NCI-H226 (cell line): ENCODE results near the gene GAPT.
"Not testable (repeated sequence)": the region's sequence is repeated elsewhere in the genome, so short reads cannot be mapped to it uniquely, and the experiment has no call there.

Source experiments
- DNase-seq: peaks from one replicate; pipeline ENCODE4 v3.0.0-alpha.2; 2015

Gene GAPT

DNA sequence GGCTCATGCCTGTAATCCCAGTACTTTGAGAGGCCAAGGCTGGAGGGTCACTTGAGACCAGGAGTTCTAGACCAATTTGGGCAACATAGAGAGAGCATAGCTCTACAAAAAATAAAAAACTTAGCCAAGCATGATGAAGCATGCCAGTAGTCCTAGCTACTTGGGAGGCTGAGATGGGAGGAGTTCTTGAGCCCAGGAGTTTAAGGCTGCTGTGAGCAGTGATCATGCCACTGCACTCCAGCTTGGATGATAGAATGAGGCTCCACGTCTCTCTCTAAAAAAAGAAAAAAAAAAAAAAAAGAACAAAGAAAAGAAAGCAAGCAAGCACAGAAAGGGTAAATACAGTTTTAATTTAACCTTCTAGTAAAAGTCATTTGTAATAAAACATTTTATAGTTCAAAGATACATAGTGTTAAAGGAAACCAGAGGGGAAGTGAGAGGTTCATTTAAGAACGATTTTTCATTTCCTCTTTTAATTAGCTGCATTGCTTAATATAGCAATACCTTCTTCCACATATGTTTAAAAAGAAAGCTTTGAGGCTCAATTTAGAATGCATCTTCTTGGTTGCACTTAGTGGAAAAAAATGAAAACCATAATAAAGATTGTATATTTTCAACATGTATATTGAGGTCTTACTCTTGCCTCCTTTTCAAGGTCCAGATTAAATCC is 14.9 kb downstream of the GAPT start:
- no peak for DNase-seq

DNA sequence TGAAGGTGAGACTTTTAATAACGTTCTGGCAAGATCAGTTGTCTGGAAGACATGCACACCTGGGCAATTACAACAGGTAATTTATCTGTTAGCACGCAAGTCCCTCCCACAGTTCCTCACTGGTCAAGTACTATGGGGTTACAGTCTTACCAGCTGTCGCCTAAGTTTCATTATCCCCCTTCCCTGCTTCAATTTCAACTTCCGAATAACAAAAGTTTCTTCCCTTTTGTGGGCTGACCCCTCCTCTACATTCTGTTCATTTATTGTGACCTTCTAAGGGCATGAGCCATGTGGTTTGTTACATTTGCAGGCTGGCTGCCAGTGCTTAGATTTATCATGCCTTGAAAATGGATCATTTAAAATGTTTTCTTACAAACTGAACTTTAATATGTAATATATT is 16.5 kb downstream of the GAPT start:
- DNase-seq, result no peak

DNA sequence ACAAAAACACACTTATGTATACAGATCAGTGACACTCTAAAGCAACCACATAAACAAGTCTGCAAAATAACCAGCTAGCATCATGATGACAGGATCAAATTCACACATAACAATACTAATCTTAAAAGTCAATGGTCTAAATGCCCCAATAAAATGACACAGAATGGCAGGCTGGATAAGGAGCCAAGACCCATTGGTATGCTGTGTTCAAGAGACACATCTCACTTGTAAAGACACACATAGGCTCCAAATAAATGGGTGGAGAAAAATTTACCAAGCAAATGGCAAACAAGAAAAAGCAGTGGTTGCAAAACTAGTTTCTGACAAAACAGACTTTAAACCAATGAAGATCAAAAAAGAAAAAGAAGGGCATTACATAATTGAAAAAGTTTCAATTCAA is 26.0 kb downstream of the GAPT start:
- no peak for DNase-seq

DNA sequence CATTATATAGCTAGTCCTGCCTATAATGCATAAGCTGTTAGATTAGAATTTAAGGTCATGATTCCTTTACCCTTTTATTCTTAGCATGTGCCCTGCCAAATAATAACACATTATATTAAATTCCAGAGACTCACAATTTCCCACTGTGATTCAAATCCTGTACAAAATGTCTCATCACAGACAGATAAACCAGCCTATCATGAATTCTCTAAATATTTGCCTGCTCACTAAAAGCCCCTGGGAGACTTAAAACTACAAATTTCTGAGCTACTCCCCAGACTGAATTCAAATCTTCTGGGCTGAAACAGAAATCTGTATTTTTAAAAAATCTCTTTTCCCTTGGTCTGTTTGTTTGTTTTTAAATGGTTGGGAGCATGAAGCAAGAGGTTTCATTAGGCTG is 32.7 kb downstream of the GAPT start:
- no peak for DNase-seq

DNA sequence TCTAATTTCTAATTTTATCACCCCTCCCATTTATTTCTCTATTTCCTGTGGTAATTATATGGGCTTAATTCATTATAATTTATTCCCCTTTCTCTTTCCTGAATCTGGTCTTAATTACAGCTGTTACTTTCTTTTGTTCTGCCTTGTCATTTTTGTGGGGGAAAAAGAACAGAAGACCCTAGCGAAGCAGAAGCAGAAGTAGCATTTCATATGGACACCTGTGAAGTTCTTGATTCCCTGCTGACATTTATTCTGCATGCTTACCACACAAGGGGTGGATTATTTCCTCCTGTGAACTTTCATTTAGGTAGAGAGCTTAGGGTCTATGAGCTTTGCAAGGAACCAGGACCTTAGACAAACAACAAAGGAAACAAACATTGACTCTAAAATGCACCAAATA is 33.3 kb downstream of the GAPT start:
- DNase-seq, result no peak

DNA sequence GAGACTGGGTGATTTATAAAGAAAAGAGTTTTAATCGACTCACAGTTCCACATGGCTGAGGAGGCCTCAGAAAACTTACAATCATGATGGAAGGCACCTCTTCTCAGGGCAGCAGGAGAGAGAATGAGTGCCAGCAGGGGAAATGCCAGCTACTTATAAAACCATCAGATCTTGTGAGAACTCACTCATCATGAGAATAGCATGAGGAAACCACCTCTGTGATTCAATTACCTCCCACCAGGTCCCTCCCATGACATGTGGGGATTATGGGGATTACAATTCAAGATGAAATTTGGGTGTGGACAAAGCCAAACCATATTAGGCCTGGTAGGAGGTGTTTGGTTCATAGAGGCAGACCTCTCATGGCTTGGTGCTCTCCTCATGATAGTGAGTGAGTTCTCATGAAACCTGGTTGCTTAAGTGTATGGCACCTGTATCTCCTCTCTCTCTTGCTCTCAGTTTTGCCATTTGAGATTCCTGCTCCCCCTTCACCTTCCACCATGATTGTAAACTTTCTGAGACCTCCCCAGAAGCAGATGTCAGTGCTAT is 39.8 kb downstream of the GAPT start:
- no peak for DNase-seq

DNA sequence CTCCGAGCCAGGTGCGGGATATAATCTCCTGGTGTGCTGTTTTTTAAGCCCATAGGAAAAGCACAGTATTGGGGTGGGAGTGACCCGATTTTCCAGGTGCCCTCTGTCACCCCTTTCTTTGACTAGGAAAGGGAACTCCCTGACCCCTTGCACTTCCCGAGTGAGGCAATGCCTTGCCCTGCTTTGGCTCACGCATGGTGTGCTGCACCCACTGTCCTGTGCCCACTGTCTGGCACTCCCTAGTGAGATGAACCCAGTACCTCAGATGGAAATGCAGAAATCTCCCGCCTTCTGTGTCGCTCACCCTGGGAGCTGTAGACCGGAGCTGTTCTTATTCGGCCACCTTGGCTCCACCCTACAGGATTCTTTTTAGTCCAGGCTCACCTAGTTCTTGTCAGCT is 50.7 kb downstream of the GAPT start:
- not testable (repeated sequence) for DNase-seq

DNA sequence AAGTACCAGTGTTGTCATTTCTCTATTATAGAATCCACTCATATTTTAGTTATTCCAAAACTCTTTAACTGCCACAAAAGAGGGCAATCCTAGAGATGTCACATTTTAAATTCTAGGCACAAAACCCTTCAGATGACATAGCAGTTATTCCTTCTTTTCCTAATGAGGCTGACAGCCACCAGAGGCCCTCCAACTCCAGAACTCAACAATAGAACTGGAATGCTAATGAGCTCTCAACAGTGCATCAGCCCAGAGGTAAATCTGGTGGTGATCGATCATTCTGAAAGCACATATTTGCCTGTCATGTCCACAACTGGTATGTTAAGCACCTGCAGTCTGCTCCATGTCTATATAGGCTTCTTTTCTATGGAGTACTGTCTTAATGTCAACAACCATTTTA is 51.5 kb downstream of the GAPT start:
- DNase-seq, result no peak

DNA sequence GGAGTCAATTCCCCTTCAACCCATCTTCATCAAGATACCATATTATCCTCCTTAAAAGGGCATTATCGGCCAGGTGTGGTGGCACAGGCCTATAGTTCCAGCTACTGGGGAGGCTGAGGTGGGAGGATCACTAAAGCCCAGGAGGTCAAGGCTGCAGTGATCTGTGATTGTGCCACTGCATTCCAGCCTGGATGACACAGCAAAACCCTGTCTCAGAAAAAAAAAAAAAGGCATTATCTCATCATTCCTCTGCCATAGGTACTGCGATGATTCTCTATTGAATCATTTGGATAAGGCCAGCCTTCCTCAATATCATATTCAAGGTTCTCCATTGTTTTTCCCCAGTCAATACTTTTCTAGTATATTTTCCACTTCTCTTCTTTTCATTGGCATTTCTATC is 52.5 kb downstream of the GAPT start:
- peak; percentile 17 for DNase-seq

DNA sequence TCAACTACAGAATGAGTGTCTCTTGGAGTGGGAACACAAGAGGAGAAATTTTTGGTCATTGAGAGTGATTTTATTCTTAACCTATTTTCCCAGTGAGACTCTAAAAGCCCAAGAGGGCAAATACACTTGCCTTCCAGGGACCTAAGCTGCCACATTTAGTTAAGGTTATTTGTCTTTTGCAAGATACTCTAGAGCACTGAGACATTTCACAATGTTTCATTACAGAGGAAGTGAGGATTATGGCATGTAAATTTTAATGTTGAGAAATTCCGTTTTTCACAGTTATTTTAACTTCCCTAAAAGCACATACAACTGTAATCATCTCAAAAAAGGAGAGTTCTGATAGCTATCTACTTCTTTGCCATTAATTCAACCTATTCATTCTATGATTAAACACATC is 53.0 kb downstream of the GAPT start:
- no peak for DNase-seq

DNA sequence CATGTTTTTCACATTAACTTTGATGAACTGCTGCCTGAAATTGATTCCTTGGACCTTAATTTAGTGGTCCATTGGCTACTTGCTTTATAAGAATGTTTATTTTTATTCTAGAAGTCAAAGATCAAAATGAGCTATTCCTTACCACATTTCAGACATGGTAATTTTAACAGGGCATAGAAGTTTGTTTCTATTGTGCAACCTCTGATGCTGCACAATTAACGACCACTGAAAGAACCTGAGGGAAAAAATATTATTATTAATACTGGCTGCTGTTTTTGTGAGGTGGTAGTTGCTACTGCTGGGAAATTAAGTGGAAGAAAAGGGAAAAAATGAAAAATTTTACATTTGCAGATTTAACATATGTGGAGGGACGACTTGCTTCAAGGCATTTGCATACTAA is 53.7 kb downstream of the GAPT start:
- DNase-seq, result no peak

DNA sequence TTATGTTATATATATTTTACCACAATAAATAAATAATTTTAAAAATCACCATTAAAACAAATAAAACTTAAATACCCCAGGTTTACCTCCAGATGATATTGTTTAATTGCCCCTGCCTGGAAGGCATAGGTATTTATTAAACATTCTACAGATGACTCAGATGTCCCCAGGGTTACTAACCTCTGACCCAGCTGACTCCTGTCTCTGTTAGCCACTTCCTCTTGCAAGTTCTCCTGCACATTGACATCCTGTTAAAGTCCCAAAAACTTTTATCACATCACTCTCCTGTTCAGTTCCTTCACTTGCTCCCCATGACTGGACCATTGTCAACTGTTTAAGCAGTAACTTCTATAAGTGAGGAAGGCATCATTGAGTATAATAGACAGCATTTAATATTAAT is 54.7 kb downstream of the GAPT start:
- DNase-seq, result no peak
